NCI-H2029 (cell line): ENCODE measurements around the gene OLFML3.
"Not testable (repeated sequence)": the region's sequence is repeated elsewhere in the genome, so short reads cannot be mapped to it uniquely, and the experiment has no call there.

Experiments used
- DNase-seq: peaks from one replicate; lab custom pipeline; 2025; lab: John Stamatoyannopoulos, UW

The OLFML3 gene

GRCh38 chr1:113978863-113979702 is at the start of gene OLFML3:
Gene OLFML3, plus strand, starts transcription at chr1:113979474. Its CDS starts 43 bp downstream, at chr1:113979517.
- DNase-seq: peak; percentile 70

GRCh38 chr1:113929750-113930498 is 49.4 kb upstream of the OLFML3 start:
- no peak for DNase-seq

GRCh38 chr1:113930499-113931161 is 48.6 kb upstream of the OLFML3 start:
- no peak for DNase-seq

- DNase-seq: no peak
Measured at GRCh38 chr1:113931451-113931851, 47.8 kb upstream of the OLFML3 start.

GRCh38 chr1:113934006-113934405 is 45.3 kb upstream of the OLFML3 start:
- DNase-seq: no peak

GRCh38 chr1:113934511-113935055 is 44.7 kb upstream of the OLFML3 start:
- DNase-seq: no peak

GRCh38 chr1:113935176-113935575 is 44.1 kb upstream of the OLFML3 start:
- no peak for DNase-seq

GRCh38 chr1:113935970-113936369 is 43.3 kb upstream of the OLFML3 start:
- DNase-seq: no peak

GRCh38 chr1:113937146-113937545 is 42.1 kb upstream of the OLFML3 start:
- DNase-seq: no peak

GRCh38 chr1:113938192-113938591 is 41.1 kb upstream of the OLFML3 start:
- DNase-seq: no peak

- DNase-seq: no peak
Measured at GRCh38 chr1:113940365-113941244, 38.7 kb upstream of the OLFML3 start.

GRCh38 chr1:113941245-113941559 is 38.1 kb upstream of the OLFML3 start:
- DNase-seq: no peak

GRCh38 chr1:113942527-113942926 is 36.7 kb upstream of the OLFML3 start:
- DNase-seq: no peak

GRCh38 chr1:113943028-113943811 is 36.1 kb upstream of the OLFML3 start:
- no peak for DNase-seq

GRCh38 chr1:113945329-113945728 is 33.9 kb upstream of the OLFML3 start:
- DNase-seq: no peak

GRCh38 chr1:113946112-113946511 is 33.2 kb upstream of the OLFML3 start:
- no peak for DNase-seq

- DNase-seq: no peak
Measured at GRCh38 chr1:113946678-113947387, 32.4 kb upstream of the OLFML3 start.

- DNase-seq: no peak
Measured at GRCh38 chr1:113947388-113948107, 31.7 kb upstream of the OLFML3 start.

- not testable (repeated sequence) for DNase-seq
Measured at GRCh38 chr1:113948151-113948550, 31.1 kb upstream of the OLFML3 start.
